SK-N-MC (cell line): ENCODE measurements around the gene IDH3A.

ENCODE experiments used
- EZH2 ChIP-seq: fragments of 200-600 bp; sonication (generic); IDR thresholded peaks from one replicate; pipeline ENCODE4 v1.6.1; 2017; ENCODE audit warnings: antibody characterized with exemption
- POLR2AphosphoS5 ChIP-seq: IDR thresholded peaks from 2 replicates; pipeline ENCODE4 v1.6.1; 2012; ENCODE audit warnings: mild to moderate bottlenecking, low read depth, low read length, borderline replicate concordance

GRCh38 chr15:78108300-78109084, 40.7 kb upstream of the IDH3A start:
- TF ChIP-seq POLR2AphosphoS5 (no peak), EZH2 (no peak)
